Thyroid gland (tissue), 4 donors: ENCODE data around the gene MAML1. TPM values are rescaled to one million over a fixed set of nuclear protein-coding genes. Genes with fewer than 3 reads are reported as not detected.

ENCODE experiments used
- DNase-seq, 2 donors: peaks; one replicate each; pipeline ENCODE4 v3.0.0-alpha.2; 2019
- H3K27ac ChIP-seq, 3 donors: fragments of 200-600 bp; sonication (generic); 1 replicate in 2 of 3; 2 replicates in 1 of 3; pipeline ENCODE4 v1.5.1; 2016 to 2019; ENCODE audit warnings: mild to moderate bottlenecking in 1 of 3, moderate library complexity in 1 of 3
- H3K27me3 ChIP-seq: fragments of 200-600 bp; sonication (generic); one replicate; pipeline ENCODE4 v1.5.1; 2019
- H3K36me3 ChIP-seq, 2 donors: fragments of 200-600 bp; sonication (generic); one replicate each; pipeline ENCODE4 v1.5.1; 2016 to 2019
- H3K4me1 ChIP-seq, 2 donors: fragments of 200-600 bp; sonication (generic); one replicate each; pipeline ENCODE4 v1.5.1; 2017 to 2019
- H3K4me3 ChIP-seq, 3 donors: fragments of 200-600 bp; sonication (generic); replicated peaks in 1 of 3; 1 replicate in 2 of 3; 2 replicates in 1 of 3; pipeline ENCODE4 v1.5.1; 2016; ENCODE audit warnings: mild to moderate bottlenecking in 1 of 3
- H3K9me3 ChIP-seq: fragments of 200-600 bp; sonication (generic); one replicate; pipeline ENCODE4 v1.5.1; 2017
- POLR2A ChIP-seq, 2 donors: fragments of 450-650 bp; IDR thresholded peaks; one replicate each; pipeline ENCODE4 v1.6.1; 2017; ENCODE audit warnings: antibody characterized with exemption in 2 of 2, mild to moderate bottlenecking in 2 of 2, moderate library complexity in 1 of 2
- WGBS, 2 donors: methylation state at CpG; one replicate each; pipeline ENCODE4 v1.1.5; 2017; 5-methylcytosine and 5-hydroxymethylcytosine counted together
- intact Hi-C: fragments of 100-400 bp; cut with DNase I; formaldehyde crosslinking; loops from one replicate; pipeline ENCODE4 v1.15.1; 2023
- total RNA-seq, 4 donors: library from RNA; depleted of rRNA; stranded (reverse); fragments of >200 nt; gene quantifications; one replicate each; pipeline ENCODE4 v1.2.3, GENCODE V29; 2016
- TF ChIP-seq, protein P1 (sequence below), 6 experiments: fragments of 200-600 bp in 3 of 6; fragments of 450-650 bp in 3 of 6; sonication (generic) in 3 of 6; IDR thresholded peaks; one replicate each; pipeline ENCODE4 v1.5.1; 2016 to 2019; ENCODE audit warnings: antibody characterized with exemption in 6 of 6, mild to moderate bottlenecking in 2 of 6, inconsistent platforms in 1 of 6, moderate library complexity in 1 of 6

Gene MAML1
- total RNA-seq, 4 donors from 2014 or later, result 27.3 to 46.7 (median 28.0) TPM

DNA sequence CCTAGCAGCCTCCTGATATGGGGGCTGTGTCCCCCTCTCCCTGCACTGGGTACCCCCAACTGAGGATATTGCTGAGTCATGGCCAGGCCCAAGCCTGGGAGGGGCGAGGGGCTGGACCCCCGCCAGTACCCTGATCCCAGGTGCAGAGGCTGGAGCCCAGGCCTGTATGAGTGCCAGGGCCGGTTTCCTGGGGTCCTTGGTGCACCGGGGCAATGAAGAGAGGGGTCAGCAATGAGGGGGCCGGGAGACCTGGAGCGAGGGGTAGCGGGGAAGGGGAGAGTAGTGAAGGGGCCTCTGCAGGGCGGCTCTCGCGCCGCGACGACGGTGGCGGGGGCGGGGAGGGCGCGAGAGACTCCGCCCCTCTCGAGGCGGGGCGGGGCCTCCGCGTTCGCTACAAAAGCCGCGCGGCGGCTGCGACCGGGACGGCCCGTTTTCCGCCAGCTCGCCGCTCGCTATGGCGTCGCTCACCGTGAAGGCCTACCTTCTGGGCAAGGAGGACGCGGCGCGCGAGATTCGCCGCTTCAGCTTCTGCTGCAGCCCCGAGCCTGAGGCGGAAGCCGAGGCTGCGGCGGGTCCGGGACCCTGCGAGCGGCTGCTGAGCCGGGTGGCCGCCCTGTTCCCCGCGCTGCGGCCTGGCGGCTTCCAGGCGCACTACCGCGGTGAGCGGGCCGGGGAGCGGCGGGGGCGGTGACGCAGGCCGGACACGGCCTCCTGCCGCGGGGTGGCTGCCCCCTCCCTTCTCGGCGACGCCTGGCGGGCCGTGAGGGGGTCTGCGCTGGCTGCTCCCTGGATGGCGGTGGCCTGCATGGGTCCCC is 88.1 kb downstream of the MAML1 start, which contains the start of gene SQSTM1:
SQSTM1 (plus strand) TSS at position 423 of the 815 bp plus-strand sequence; CDS start at position 455, 32 bp downstream.
- peak; percentile 74 to 76 for DNase-seq
- intact Hi-C loops, result no loop called here
- peak within 1 kb of the TSS; percentile 97 to 100 (median 99) for H3K27ac ChIP-seq
- no peaks in the 10 kb centered on the region for H3K9me3 ChIP-seq
- H3K36me3 ChIP-seq, result peaks cover 32 to 43% of the 10 kb centered on the region in 2 donors
- H3K4me3 ChIP-seq, result peak within 1 kb of the TSS; percentile 99 to 100 (median 99)
- peak; percentile 99 to 100 for TF ChIP-seq POLR2A (IDR thresholded peaks at IDR 0.05)
- TF ChIP-seq, protein P1, sequence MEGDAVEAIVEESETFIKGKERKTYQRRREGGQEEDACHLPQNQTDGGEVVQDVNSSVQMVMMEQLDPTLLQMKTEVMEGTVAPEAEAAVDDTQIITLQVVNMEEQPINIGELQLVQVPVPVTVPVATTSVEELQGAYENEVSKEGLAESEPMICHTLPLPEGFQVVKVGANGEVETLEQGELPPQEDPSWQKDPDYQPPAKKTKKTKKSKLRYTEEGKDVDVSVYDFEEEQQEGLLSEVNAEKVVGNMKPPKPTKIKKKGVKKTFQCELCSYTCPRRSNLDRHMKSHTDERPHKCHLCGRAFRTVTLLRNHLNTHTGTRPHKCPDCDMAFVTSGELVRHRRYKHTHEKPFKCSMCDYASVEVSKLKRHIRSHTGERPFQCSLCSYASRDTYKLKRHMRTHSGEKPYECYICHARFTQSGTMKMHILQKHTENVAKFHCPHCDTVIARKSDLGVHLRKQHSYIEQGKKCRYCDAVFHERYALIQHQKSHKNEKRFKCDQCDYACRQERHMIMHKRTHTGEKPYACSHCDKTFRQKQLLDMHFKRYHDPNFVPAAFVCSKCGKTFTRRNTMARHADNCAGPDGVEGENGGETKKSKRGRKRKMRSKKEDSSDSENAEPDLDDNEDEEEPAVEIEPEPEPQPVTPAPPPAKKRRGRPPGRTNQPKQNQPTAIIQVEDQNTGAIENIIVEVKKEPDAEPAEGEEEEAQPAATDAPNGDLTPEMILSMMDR (IDR thresholded peaks at IDR 0.05), result peak in 2 of 6 experiments; percentile 9 to 13
- peaks cover 62 to 69% of the 10 kb centered on the region in 2 donors for H3K4me1 ChIP-seq
- no peaks in the 10 kb centered on the region for H3K27me3 ChIP-seq
- WGBS, 2 donors, result 5% methylated on average over 7 of the region's 81 CpGs; no CpG with 5 or more reads in 1 of the 2 donors

DNA sequence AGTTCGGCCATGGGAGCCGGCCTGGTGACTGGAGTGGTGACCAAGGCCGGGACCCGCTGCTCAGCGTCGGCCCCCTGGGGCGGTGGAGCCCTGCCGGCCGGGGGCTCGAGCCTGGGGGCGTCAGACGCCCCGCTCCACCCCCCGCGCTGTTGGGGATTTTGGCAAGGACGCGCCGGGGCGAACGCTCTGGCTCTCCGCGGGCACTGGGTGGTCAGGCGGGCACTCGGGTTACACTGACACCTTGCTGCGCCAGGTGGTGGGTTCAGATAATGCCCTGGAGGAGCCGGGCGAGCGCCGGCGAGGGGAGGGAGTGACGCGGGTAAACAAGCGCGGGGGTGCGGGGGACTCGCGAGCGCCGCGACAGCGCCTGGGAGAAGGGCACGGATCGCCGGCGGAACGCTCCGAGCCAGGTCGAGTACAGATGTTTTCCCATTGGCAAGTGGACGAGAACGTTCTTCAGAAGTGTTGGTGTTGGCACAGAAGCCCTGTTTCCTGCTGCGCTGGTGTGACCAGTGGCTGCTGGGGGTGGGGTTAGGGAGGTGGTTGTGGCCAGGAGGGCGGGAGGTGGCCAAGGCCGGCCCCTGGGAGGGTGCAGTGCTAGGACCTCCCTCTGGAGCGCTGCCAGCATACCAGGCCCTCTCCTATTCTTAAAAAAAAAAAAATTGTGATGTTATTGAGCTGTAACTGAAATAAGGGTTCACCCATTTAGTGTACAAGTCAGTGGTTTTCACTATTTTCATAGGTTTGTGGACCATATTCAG is 88.9 kb downstream of the MAML1 start:
- peak; percentile 72 to 96 for TF ChIP-seq POLR2A (IDR thresholded peaks at IDR 0.05)
- TF ChIP-seq, protein P1 (IDR thresholded peaks at IDR 0.05), result peak in 1 of 6 experiments; percentile 1
- peak overlapping the region; percentile 97 to 100 (median 99) for H3K27ac ChIP-seq
- peak overlapping the region; percentile 99 to 100 (median 99) for H3K4me3 ChIP-seq
- H3K9me3 ChIP-seq, result no peaks in the 10 kb centered on the region
- intact Hi-C loops, result no loop called here
- peaks cover 39 to 51% of the 10 kb centered on the region in 2 donors for H3K36me3 ChIP-seq
- 0% methylated on average over 30 to 34 of the region's 54 CpGs for WGBS, 2 donors
- DNase-seq, result peak; percentile 98
- peaks cover 60 to 69% of the 10 kb centered on the region in 2 donors for H3K4me1 ChIP-seq
- no peaks in the 10 kb centered on the region for H3K27me3 ChIP-seq

DNA sequence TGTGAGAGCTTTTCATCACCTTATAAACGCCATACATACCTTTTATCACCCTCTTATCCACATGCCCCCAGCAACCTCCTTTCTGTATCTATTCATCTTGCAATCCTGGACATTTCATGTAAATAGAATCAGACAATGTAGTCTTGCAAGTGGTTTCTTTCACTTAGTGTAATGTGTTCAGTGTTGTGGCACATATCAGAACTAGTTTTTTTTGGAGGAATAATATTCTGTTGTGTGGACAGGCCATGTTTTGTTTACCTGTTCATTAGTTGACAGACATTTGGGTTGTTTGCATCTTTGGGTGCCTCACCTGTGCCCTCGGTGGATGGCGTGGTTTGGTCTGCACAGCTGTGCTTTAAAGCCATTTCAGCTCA is 89.4 kb downstream of the MAML1 start:
- no peak for DNase-seq
- Histone ChIP-seq H3K4me3 (peak overlapping the region; percentile 46 to 100 (median 99)), H3K27me3 (no peaks in the 10 kb centered on the region), H3K36me3 (peaks cover 45 to 56% of the 10 kb centered on the region in 2 donors), H3K27ac (peak overlapping the region; percentile 45 to 100 (median 99)), H3K9me3 (no peaks in the 10 kb centered on the region), H3K4me1 (peaks cover 63 to 69% of the 10 kb centered on the region in 2 donors)
- intact Hi-C loops, result no loop called here
- TF ChIP-seq, protein P1 (IDR thresholded peaks at IDR 0.05), result no peak
- TF ChIP-seq POLR2A (IDR thresholded peaks at IDR 0.05), result no peak
- WGBS, 2 donors, result 45 to 57% methylated on average over 3 of the region's 3 CpGs

DNA sequence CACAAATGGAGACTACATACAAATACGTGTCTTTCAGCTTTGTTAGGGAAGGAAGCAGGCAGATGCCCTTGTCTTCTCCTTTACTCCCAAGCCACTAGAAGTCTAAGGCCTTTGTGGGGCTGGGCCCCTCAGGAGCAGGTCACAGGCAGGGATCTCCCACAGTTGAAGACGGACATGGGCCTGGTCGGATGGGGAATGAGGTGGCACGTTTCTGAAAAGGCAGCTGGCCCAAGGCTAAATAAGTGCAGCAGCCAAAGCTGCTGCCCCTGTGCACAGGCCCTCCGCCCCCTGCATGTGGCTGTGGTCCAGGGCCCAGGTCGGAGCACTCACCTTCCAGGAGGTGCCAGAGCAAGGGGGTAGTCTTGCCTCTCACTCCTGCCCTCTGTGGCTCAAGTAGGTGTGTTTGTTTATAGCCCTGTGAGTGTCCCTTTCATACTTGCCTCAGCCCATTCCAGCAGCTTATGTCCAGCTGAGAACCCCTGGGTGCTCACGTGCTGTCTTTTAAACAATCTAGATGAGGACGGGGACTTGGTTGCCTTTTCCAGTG is 89.9 kb downstream of the MAML1 start:
- intact Hi-C loops, result no loop called here
- no peak for TF ChIP-seq POLR2A (IDR thresholded peaks at IDR 0.05)
- TF ChIP-seq, protein P1 (IDR thresholded peaks at IDR 0.05), result no peak
- peak overlapping the region; percentile 45 to 100 (median 99) for H3K27ac ChIP-seq
- no peaks in the 10 kb centered on the region for H3K9me3 ChIP-seq
- peaks cover 63 to 69% of the 10 kb centered on the region in 2 donors for H3K4me1 ChIP-seq
- peaks cover 50 to 61% of the 10 kb centered on the region in 2 donors for H3K36me3 ChIP-seq
- H3K27me3 ChIP-seq, result no peaks in the 10 kb centered on the region
- 31 to 51% methylated on average over 5 to 6 of the region's 8 CpGs for WGBS, 2 donors
- peak in 1 of 2 donors; percentile 62 for DNase-seq
- H3K4me3 ChIP-seq, result peak overlapping the region; percentile 46 to 100 (median 99)
